SK-N-MC (cell line): ENCODE measurements around the gene RCL1.

ENCODE experiments used
- EZH2 ChIP-seq: fragments of 200-600 bp; sonication (generic); IDR thresholded peaks from one replicate; pipeline ENCODE4 v1.6.1; 2017; ENCODE audit warnings: antibody characterized with exemption
- FOXP2 ChIP-seq: optimal IDR thresholded peaks from 2 replicates; pipeline ENCODE3; 2011; ENCODE audit warnings: mild to moderate bottlenecking, moderate library complexity; ENCODE audit not compliant: insufficient read depth; ENCODE audit errors: extremely low read length, control extremely low read depth
- POLR2AphosphoS5 ChIP-seq: IDR thresholded peaks from 2 replicates; pipeline ENCODE4 v1.6.1; 2012; ENCODE audit warnings: mild to moderate bottlenecking, low read depth, low read length, borderline replicate concordance

GRCh38 chr9:4755026-4755609 lies 37.6 kb upstream of the RCL1 start:
- TF ChIP-seq POLR2AphosphoS5, result no peak
- TF ChIP-seq EZH2, result no peak
- TF ChIP-seq FOXP2, result no peak
